Measurements from ENCODE around the gene KXD1.

GRCh38 chr19:18589380-18590272 lies 32.0 kb downstream of the KXD1 start:
- TF ChIP-seq, protein P1, sequence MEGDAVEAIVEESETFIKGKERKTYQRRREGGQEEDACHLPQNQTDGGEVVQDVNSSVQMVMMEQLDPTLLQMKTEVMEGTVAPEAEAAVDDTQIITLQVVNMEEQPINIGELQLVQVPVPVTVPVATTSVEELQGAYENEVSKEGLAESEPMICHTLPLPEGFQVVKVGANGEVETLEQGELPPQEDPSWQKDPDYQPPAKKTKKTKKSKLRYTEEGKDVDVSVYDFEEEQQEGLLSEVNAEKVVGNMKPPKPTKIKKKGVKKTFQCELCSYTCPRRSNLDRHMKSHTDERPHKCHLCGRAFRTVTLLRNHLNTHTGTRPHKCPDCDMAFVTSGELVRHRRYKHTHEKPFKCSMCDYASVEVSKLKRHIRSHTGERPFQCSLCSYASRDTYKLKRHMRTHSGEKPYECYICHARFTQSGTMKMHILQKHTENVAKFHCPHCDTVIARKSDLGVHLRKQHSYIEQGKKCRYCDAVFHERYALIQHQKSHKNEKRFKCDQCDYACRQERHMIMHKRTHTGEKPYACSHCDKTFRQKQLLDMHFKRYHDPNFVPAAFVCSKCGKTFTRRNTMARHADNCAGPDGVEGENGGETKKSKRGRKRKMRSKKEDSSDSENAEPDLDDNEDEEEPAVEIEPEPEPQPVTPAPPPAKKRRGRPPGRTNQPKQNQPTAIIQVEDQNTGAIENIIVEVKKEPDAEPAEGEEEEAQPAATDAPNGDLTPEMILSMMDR (IDR thresholded peaks at IDR 0.05), result peak in 4 of 6 experiments; percentile 38 to 66 (median 57)
- TF ChIP-seq POLR2A (IDR thresholded peaks at IDR 0.05) (no peak), EP300 (IDR thresholded peaks at IDR 0.05) (no peak), POLR2AphosphoS5 (IDR thresholded peaks at IDR 0.05) (peak in 1 of 2 donors; percentile 14)
